ENCODE measurements around the gene JUNB.

DNA sequence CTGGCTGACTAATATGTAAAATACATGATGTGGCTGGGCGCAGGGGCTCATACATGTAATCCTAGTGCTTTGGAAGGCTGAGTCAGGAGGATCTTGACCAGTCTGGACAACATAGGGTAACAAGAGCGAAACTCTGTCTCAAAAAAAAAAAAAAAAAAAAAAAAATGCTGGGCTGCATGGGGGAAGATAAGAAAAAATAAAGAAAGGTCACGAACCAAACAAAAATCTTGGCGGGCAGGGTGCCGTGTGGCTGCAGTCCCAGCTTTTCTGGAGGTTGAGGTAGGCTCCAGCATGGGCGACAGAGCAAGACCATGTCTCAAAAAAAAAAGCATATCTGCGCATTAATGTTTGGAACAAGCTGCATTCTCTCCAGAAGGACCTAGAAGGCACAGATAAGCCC lies 23.8 kb downstream of the JUNB start:
- TF ChIP-seq EZH2 (IDR thresholded peaks at IDR 0.05; ENCODE audit: insufficient read depth, poor library complexity, severe bottlenecking) (no peak), EZH2phosphoT487 (IDR thresholded peaks at IDR 0.05; ENCODE audit: insufficient read depth, low read depth) (no peak)

Measured in GM23248 (cell line).